HCT116 (cell line): Measurements from ENCODE around the gene CARD6. TPM values are rescaled to one million over a fixed set of nuclear protein-coding genes. Genes with fewer than 3 reads are reported as not detected.
A peak's percentile ranks its signal among the peaks of the same experiment; 100 is the strongest.

Source experiments
- ATAC-seq: fragments of 200-7000 bp; cut with Tn5 transposase; 2 replicates; pipeline ENCODE4 v1.9.1; 2020; ENCODE audit warnings: mild to moderate bottlenecking, moderate library complexity
- BruUV-seq: library from RNA; stranded (reverse); fragments of 400-500 nt; replicated peaks from 2 replicates; lab custom pipeline; 2021; lab: Mats Ljungman, UMichigan
- CTCF ChIA-PET: fragments of 300-600 bp; sonication (Branson Sonifier 250); formaldehyde crosslinking; loops from one replicate; lab custom pipeline; 2021; ENCODE audit warnings: antibody characterized with exemption; lab: Charles Lee
- POLR2A ChIA-PET: fragments of 300-600, 350-600 bp; sonication (Branson Sonifier 250); formaldehyde crosslinking; loops from one replicate; lab custom pipeline; 2021; ENCODE audit warnings: antibody characterized with exemption; lab: Charles Lee
- RAD21 ChIA-PET, 2 experiments: fragments of 300-600 bp; sonication (Branson Sonifier 250); formaldehyde crosslinking; loops; one replicate each; lab custom pipeline; 2023; ENCODE audit warnings: low total read pairs in 2 of 2; ENCODE audit not compliant: uncharacterized antibody in 2 of 2, unreplicated experiment in 2 of 2, low non-redundant PET in 1 of 2; lab: Charles Lee
- DNase-seq: peaks from one replicate; pipeline ENCODE4 v3.0.0-alpha.2; 2010; ENCODE audit warnings: low read depth, low spot score
- H2AFZ ChIP-seq: fragments of 200-600 bp; shearing (Covaris generic), sonication (generic); 2 replicates; pipeline ENCODE4 v1.6.1; 2017; ENCODE audit warnings: low read depth, mixed run types, mixed read lengths, antibody characterized with exemption, low read length; ENCODE audit not compliant: poor library complexity, severe bottlenecking
- H3K27ac ChIP-seq: 2 replicates; pipeline ENCODE4 v1.5.1; 2012; ENCODE audit warnings: low read depth, low read length
- H3K27me3 ChIP-seq: fragments of 200-600 bp; sonication (generic); 2 replicates; pipeline ENCODE4 v1.6.1; 2016; ENCODE audit warnings: mixed run types, low read length, mixed read lengths; ENCODE audit not compliant: insufficient read depth
- H3K36me3 ChIP-seq, 2 experiments: fragments of 200-500 bp in 1 of 2; fragments of 200-600 bp in 1 of 2; sonication (Bioruptor generic) in 1 of 2; sonication (generic) in 1 of 2; 2 replicates each; pipeline versions ENCODE4 v1.5.1 to v1.6.1; 2014 to 2016; ENCODE audit warnings: low read length in 2 of 2, inconsistent platforms in 1 of 2, mixed read lengths in 1 of 2, mixed run types in 1 of 2; ENCODE audit not compliant: insufficient read depth in 2 of 2, control insufficient read depth in 1 of 2
- H3K4me1 ChIP-seq, 2 experiments: fragments of 200-600 bp in 1 of 2; sonication (generic) in 1 of 2; 2 replicates each; pipeline versions ENCODE4 v1.5.1 to v1.6.1; 2012 to 2017; ENCODE audit warnings: low read length in 2 of 2, inconsistent platforms in 1 of 2, mild to moderate bottlenecking in 1 of 2, mixed read lengths in 1 of 2, mixed run types in 1 of 2, moderate library complexity in 1 of 2; ENCODE audit not compliant: insufficient read depth in 2 of 2, control insufficient read depth in 1 of 2
- H3K4me2 ChIP-seq: fragments of 200-600 bp; sonication (generic); 2 replicates; pipeline ENCODE4 v1.6.1; 2017; ENCODE audit warnings: mixed run types, low read length, mixed read lengths
- H3K4me3 ChIP-seq, 2 experiments: fragments of 200-600 bp in 1 of 2; sonication (generic) in 1 of 2; replicated peaks in 1 of 2; 2 replicates each; pipeline ENCODE4 v1.5.1; 2011 to 2016; ENCODE audit warnings: low read length in 2 of 2, control low read depth in 1 of 2, low read depth in 1 of 2, mild to moderate bottlenecking in 1 of 2, mixed read lengths in 1 of 2, mixed run types in 1 of 2
- H3K79me2 ChIP-seq: fragments of 200-600 bp; sonication (generic); 2 replicates; pipeline ENCODE4 v1.6.1; 2017; ENCODE audit warnings: mild to moderate bottlenecking, mixed run types, low read length, moderate library complexity, mixed read lengths; ENCODE audit not compliant: insufficient read depth
- H3K9ac ChIP-seq: fragments of 200-600 bp; sonication (generic); 2 replicates; pipeline ENCODE4 v1.6.1; 2016; ENCODE audit warnings: low read length, mixed read lengths
- H3K9me2 ChIP-seq: fragments of 200-600 bp; sonication (generic), shearing (Covaris generic); 2 replicates; pipeline ENCODE4 v1.6.1; 2017; ENCODE audit warnings: mixed run types, mild to moderate bottlenecking, moderate library complexity; ENCODE audit not compliant: insufficient read depth
- H3K9me3 ChIP-seq, 2 experiments: fragments of 200-500 bp in 1 of 2; fragments of 200-600 bp in 1 of 2; sonication (Bioruptor generic) in 1 of 2; sonication (generic) in 1 of 2; 2 replicates each; pipeline ENCODE4 v1.6.1; 2014 to 2017; ENCODE audit warnings: low read length in 2 of 2, mixed read lengths in 2 of 2, inconsistent platforms in 1 of 2, low read depth in 1 of 2, mild to moderate bottlenecking in 1 of 2, mixed run types in 1 of 2, moderate library complexity in 1 of 2; ENCODE audit not compliant: control insufficient read depth in 1 of 2, insufficient read depth in 1 of 2
- H4K20me1 ChIP-seq: fragments of 200-600 bp; sonication (generic), shearing (Covaris generic); 2 replicates; pipeline ENCODE4 v1.6.1; 2017; ENCODE audit warnings: mixed run types, mild to moderate bottlenecking, moderate library complexity; ENCODE audit not compliant: insufficient read depth
- CBX3 ChIP-seq: IDR thresholded peaks from 2 replicates; pipeline ENCODE4 v1.6.1; 2012; ENCODE audit warnings: low read depth
- EGR1 ChIP-seq: IDR thresholded peaks from 2 replicates; pipeline ENCODE4 v1.6.1; 2012; ENCODE audit warnings: low read depth
- EZH2 ChIP-seq: fragments of 200-600 bp; sonication (generic); IDR thresholded peaks from 2 replicates; pipeline ENCODE4 v1.6.1; 2017; ENCODE audit warnings: antibody characterized with exemption, mixed run types
- FOSL1 ChIP-seq: IDR thresholded peaks from 2 replicates; pipeline ENCODE4 v1.6.1; 2012; ENCODE audit warnings: low read depth
- POLR2AphosphoS5 ChIP-seq: IDR thresholded peaks from 2 replicates; pipeline ENCODE4 v1.6.1; 2011; ENCODE audit warnings: mild to moderate bottlenecking, low read depth, low read length, moderate library complexity
- RAD21 ChIP-seq: IDR thresholded peaks from 2 replicates; pipeline ENCODE4 v1.6.1; 2012; ENCODE audit warnings: low read depth, mild to moderate bottlenecking
- YY1 ChIP-seq: IDR thresholded peaks from 2 replicates; pipeline ENCODE4 v1.6.1; 2011; ENCODE audit warnings: low read length, low read depth, moderate library complexity, mild to moderate bottlenecking; ENCODE audit not compliant: insufficient replicate concordance; ENCODE audit errors: extremely low read depth
- ZFX ChIP-seq: fragments of 450-650 bp; IDR thresholded peaks from 2 replicates; pipeline ENCODE4 v1.6.1; 2017
- intact Hi-C: fragments of 100-400 bp; cut with micrococcal nuclease; formaldehyde crosslinking; loops from 2 replicates; pipeline ENCODE4 v1.10.0; 2022
- total RNA-seq: library from RNA; stranded (reverse); gene quantifications from one replicate; pipeline ENCODE4 v1.2.1, GENCODE V29; 2021; ENCODE audit not compliant: unreplicated experiment
- TF ChIP-seq, protein P1 (sequence below): IDR thresholded peaks from 2 replicates; pipeline ENCODE4 v1.6.1; 2012
- TF ChIP-seq, protein P2 (sequence below), 3 experiments: fragments of 200-600 bp in 1 of 3; sonication (generic) in 1 of 3; IDR thresholded peaks in 2 of 3; conservative IDR thresholded peaks in 1 of 3; 2 replicates each; pipeline ENCODE4 v1.5.1; 2012 to 2017; ENCODE audit warnings: low read depth in 2 of 3, low read length in 2 of 3, antibody characterized with exemption in 1 of 3, borderline replicate concordance in 1 of 3, control low read depth in 1 of 3, mild to moderate bottlenecking in 1 of 3, mixed read lengths in 1 of 3, mixed run types in 1 of 3, moderate library complexity in 1 of 3; ENCODE audit not compliant: insufficient read depth in 1 of 3

The CARD6 gene
- total RNA-seq, 1 experiment from 2014 or later = not detected

DNA sequence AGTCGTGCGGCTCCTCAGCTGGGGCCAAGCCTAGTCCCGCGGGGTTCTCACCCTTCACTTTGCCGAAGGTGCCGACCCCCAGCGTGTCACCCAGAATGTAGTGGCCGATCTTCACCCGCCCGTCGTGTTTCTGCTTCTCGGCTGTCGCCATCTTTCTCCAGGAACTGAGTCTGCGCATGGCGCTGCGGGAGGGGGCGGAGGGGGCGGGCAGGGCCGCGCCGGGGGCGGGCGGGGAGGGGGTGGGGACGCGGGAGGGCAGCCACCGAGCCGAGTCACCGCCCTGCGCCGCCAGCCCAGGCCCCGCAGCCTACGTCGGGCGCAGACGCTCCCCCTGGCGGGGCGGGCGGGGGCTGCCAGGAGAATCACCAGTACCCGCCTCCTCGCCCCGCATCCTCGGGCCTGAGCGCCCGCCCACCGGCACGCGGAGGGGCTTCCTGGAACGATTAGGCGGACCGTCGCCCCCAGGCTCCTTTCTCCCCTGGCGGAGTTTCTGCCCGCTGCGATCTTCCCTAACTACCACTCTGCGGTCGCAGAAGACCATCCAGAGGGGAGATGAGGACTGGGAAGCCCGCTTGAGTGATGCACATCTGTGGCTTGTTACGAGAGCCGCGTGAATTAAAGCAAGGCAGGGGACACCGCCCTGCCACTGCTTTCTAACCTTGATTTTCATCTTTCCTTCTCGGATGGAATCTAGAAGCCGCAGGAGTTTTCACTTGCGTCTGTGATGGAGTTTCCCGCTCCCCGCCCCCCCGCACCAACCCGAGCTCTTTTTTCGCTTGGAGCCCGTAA lies 43.0 kb upstream of the CARD6 start, which contains the start of gene PRKAA1:
PRKAA1 (minus strand) TSS at position 363 of the 789 bp plus-strand sequence; CDS start at position 178, 185 bp downstream.
- Histone ChIP-seq H3K9ac (peak within 1 kb of the TSS; percentile 81), H3K9me2 (no peaks in the 10 kb centered on the region), H3K27ac (peak within 1 kb of the TSS; percentile 90)
- CTCF ChIA-PET = interaction anchor here (0.6 to 1.1 kb wide), 5 partner anchors 9 to 1159 kb away, joined by 3 to 5 read pairs (median 4); no protein-coding TSS in a partner anchor
- ATAC-seq (peak; percentile 95), DNase-seq (peak; percentile 61)
- TF ChIP-seq CBX3 (0 out of 2 replicates have a peak, but pooled peaks have one; percentile 13), EGR1 (peak; percentile 42), FOSL1 (no peak), YY1 (peak; percentile 90), EZH2 (no peak), ZFX (0 out of 2 replicates have a peak, but pooled peaks have one; percentile 32), RAD21 (no peak), POLR2AphosphoS5 (peak; percentile 84)
- TF ChIP-seq, protein P1, sequence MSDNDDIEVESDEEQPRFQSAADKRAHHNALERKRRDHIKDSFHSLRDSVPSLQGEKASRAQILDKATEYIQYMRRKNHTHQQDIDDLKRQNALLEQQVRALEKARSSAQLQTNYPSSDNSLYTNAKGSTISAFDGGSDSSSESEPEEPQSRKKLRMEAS = peak; percentile 65; the same call in 1 of the 2 replicates
- TF ChIP-seq, protein P2, sequence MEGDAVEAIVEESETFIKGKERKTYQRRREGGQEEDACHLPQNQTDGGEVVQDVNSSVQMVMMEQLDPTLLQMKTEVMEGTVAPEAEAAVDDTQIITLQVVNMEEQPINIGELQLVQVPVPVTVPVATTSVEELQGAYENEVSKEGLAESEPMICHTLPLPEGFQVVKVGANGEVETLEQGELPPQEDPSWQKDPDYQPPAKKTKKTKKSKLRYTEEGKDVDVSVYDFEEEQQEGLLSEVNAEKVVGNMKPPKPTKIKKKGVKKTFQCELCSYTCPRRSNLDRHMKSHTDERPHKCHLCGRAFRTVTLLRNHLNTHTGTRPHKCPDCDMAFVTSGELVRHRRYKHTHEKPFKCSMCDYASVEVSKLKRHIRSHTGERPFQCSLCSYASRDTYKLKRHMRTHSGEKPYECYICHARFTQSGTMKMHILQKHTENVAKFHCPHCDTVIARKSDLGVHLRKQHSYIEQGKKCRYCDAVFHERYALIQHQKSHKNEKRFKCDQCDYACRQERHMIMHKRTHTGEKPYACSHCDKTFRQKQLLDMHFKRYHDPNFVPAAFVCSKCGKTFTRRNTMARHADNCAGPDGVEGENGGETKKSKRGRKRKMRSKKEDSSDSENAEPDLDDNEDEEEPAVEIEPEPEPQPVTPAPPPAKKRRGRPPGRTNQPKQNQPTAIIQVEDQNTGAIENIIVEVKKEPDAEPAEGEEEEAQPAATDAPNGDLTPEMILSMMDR (IDR thresholded peaks at IDR 0.05 in 2 of 3, conservative IDR thresholded peaks at IDR 0.05 in 1 of 3; ENCODE audit: borderline replicate concordance in 1 of 3, insufficient read depth in 1 of 3, low read depth in 2 of 3, low read length in 2 of 3) = peak in 2 of 3 experiments; percentile 16 to 62; a peak in 3 of 6 replicates
- TF ChIP-seq, all 23 proteins: peak for 7
- H2AFZ ChIP-seq = peak within 1 kb of the TSS; percentile 98
- peak within 1 kb of the TSS; percentile 98 for H3K4me2 ChIP-seq
- POLR2A ChIA-PET = interaction anchor here (0.6 kb wide), 2 partner anchors 37 to 266 kb away, joined by 3 to 4 read pairs; partner anchors contain the start of gene RPL37
- H3K4me3 ChIP-seq = peak within 1 kb of the TSS; percentile 82 to 87
- H3K4me1 ChIP-seq = peaks cover 15 to 18% of the 10 kb centered on the region in 2 experiments
- H3K9me3 ChIP-seq = no peaks in the 10 kb centered on the region
- no peaks in the 10 kb centered on the region; a peak in 1 of 4 replicates for H3K36me3 ChIP-seq
- H3K27me3 ChIP-seq = no peaks in the 10 kb centered on the region
- peaks cover 44% of the 10 kb centered on the region for H3K79me2 ChIP-seq
- BruUV-seq = TSS peak; percentile 81
- RAD21 ChIA-PET = interaction anchor here in 1 of 2 experiments (0.6 kb wide), 3 partner anchors 10 to 208 kb away, joined by 3 to 5 read pairs (median 5); no protein-coding TSS in a partner anchor
- intact Hi-C loops = loop anchor here (1.0 kb wide), 1 partner anchor 43 kb away; the partner anchor contains the start of gene TTC33
- H4K20me1 ChIP-seq = peaks cover 7% of the 10 kb centered on the region; the same call in 1 of the 2 replicates
